ENCODE data around the gene SLC7A7. TPM values are rescaled to one million over a fixed set of nuclear protein-coding genes. Genes with fewer than 3 reads are reported as not detected.

SLC7A7 gene
- total RNA-seq, 1 donor = 4.3 TPM

DNA sequence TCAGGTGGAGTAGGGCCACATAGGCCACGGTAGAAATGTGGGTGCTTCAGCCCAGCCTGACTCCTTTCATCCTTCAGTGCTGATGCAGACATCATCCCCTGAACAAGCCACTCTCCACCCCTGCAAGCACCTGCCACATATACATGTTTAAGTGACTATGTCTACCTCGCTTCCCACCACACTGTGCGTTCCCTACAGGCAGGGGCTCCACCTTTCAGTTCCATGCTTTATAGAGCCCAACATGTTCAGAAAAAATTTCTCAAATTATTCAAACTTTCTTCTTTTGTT is 11.6 kb downstream of the SLC7A7 start:
- Histone ChIP-seq H3K4me1 (ENCODE audit: insufficient read depth, low read length) (no peaks in the 10 kb centered on the region), H4K20me1 (ENCODE audit: insufficient read depth, low read length) (no peaks in the 10 kb centered on the region), H3K9me3 (ENCODE audit: low read depth, low read length) (no peaks in the 10 kb centered on the region), H3K27ac (ENCODE audit: low read depth, low read length) (no peak overlapping the region), H3K4me3 (ENCODE audit: insufficient read depth, low read length) (no peak overlapping the region), H2AFZ (ENCODE audit: low read length) (no peak overlapping the region), H3K4me2 (ENCODE audit: insufficient read depth, low read length) (no peak overlapping the region), H3K79me2 (ENCODE audit: insufficient read depth, low read length) (no peaks in the 10 kb centered on the region), H3K36me3 (ENCODE audit: insufficient read depth, low read length) (no peaks in the 10 kb centered on the region), H3K27me3 (ENCODE audit: insufficient read depth, low read length) (no peaks in the 10 kb centered on the region)
- TF ChIP-seq, protein P1, sequence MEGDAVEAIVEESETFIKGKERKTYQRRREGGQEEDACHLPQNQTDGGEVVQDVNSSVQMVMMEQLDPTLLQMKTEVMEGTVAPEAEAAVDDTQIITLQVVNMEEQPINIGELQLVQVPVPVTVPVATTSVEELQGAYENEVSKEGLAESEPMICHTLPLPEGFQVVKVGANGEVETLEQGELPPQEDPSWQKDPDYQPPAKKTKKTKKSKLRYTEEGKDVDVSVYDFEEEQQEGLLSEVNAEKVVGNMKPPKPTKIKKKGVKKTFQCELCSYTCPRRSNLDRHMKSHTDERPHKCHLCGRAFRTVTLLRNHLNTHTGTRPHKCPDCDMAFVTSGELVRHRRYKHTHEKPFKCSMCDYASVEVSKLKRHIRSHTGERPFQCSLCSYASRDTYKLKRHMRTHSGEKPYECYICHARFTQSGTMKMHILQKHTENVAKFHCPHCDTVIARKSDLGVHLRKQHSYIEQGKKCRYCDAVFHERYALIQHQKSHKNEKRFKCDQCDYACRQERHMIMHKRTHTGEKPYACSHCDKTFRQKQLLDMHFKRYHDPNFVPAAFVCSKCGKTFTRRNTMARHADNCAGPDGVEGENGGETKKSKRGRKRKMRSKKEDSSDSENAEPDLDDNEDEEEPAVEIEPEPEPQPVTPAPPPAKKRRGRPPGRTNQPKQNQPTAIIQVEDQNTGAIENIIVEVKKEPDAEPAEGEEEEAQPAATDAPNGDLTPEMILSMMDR (IDR thresholded peaks at IDR 0.05; ENCODE audit: extremely low read depth, low read depth, low read length) = no peak
- DNase-seq (ENCODE audit: insufficient read length, low spot score, missing footprints) = no peak

DNA sequence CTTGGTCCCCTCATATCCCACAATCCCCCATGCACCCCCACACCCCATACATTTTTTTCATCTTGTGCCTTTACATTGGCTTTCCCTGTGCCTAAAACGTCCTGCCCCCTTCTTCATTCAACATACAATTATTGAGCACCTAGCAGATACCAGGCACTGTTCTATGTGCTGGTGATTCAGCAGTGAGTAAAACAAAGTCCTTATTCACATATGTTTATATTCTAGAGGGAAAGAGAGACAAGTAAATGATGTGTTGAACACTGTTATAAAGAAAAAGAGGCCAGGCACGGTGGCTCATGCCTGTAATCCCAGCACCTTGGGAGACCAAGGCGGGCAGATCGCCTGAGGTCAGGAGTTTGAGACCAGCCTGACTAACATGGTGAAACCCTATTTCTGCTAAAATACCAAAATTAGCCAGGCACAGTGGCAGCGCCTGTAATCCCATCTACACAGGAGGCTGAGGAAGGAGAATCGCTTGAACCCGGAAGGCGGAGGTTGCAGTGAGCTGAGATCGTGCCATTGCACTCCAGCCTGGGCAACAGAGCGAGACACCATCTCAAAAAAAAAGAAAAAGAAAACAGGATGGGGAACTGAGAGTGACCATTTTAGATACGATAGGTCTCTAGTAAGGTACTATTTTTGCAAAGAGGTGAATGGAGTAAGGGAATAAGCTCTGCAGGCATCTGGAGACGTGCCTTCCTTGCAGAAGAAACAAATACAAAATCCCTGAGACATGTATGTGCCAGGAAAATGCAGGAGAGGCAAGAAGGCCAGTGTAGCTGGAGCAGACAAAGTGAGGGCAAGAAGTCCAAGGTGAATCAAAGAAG is 12.2 kb downstream of the SLC7A7 start:
- Histone ChIP-seq H2AFZ (ENCODE audit: low read length) (no peak overlapping the region), H3K9me3 (ENCODE audit: low read depth, low read length) (no peaks in the 10 kb centered on the region), H3K4me3 (ENCODE audit: insufficient read depth, low read length) (no peak overlapping the region), H3K4me1 (ENCODE audit: insufficient read depth, low read length) (no peaks in the 10 kb centered on the region), H3K4me2 (ENCODE audit: insufficient read depth, low read length) (no peak overlapping the region), H4K20me1 (ENCODE audit: insufficient read depth, low read length) (no peaks in the 10 kb centered on the region), H3K27me3 (ENCODE audit: insufficient read depth, low read length) (no peaks in the 10 kb centered on the region), H3K27ac (ENCODE audit: low read depth, low read length) (no peak overlapping the region), H3K36me3 (ENCODE audit: insufficient read depth, low read length) (no peaks in the 10 kb centered on the region), H3K79me2 (ENCODE audit: insufficient read depth, low read length) (no peaks in the 10 kb centered on the region)
- DNase-seq (ENCODE audit: insufficient read length, low spot score, missing footprints) = no peak
- TF ChIP-seq, protein P1 (IDR thresholded peaks at IDR 0.05; ENCODE audit: extremely low read depth, low read depth, low read length) = no peak

DNA sequence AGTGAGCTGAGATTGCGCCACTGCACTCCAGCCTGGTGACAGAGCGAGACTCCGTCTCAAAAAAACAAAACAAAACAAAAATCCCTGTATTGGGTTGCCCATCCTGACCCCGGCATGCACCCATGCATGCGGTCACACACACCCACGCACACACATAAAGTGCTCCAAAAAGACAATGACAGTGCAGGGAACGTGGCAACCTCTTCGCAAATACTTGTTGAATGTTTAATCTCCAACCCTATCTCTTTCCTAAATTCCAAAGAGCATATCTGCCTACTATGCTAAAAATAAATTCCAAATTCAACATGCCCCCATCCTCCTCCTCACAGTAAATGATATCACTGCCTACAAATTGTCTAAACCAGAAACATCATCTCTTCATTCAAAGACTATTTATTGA is 13.5 kb downstream of the SLC7A7 start:
- DNase-seq (ENCODE audit: insufficient read length, low spot score, missing footprints) = no peak
- Histone ChIP-seq H3K4me2 (ENCODE audit: insufficient read depth, low read length) (no peak overlapping the region), H2AFZ (ENCODE audit: low read length) (no peak overlapping the region), H3K27ac (ENCODE audit: low read depth, low read length) (no peak overlapping the region), H3K4me1 (ENCODE audit: insufficient read depth, low read length) (no peaks in the 10 kb centered on the region), H4K20me1 (ENCODE audit: insufficient read depth, low read length) (no peaks in the 10 kb centered on the region), H3K79me2 (ENCODE audit: insufficient read depth, low read length) (no peaks in the 10 kb centered on the region), H3K9me3 (ENCODE audit: low read depth, low read length) (no peaks in the 10 kb centered on the region), H3K27me3 (ENCODE audit: insufficient read depth, low read length) (peaks cover 10% of the 10 kb centered on the region), H3K4me3 (ENCODE audit: insufficient read depth, low read length) (no peak overlapping the region), H3K36me3 (ENCODE audit: insufficient read depth, low read length) (no peaks in the 10 kb centered on the region)
- TF ChIP-seq, protein P1 (IDR thresholded peaks at IDR 0.05; ENCODE audit: extremely low read depth, low read depth, low read length) = no peak

DNA sequence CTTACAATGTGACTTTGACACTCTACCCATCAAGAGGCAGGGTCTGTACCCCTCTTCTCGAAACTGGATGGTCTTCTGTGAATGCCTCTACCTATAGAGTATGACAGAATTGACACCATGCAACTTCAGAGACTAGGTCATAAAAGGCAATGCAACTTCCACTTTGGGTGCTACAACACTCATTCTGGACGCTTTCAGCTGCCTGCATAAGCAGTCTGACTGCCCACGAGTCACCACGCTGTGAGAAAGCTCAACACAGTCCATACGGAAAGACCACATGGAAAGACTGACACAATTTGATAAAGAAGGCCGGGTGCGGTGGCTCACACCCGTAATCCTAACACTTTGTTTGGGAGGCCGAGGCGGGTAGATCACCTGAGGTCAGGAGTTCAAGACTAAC is 14.9 kb downstream of the SLC7A7 start:
- no peak for DNase-seq (ENCODE audit: insufficient read length, low spot score, missing footprints)
- no peak overlapping the region for H3K4me2 ChIP-seq (ENCODE audit: insufficient read depth, low read length)
- H2AFZ ChIP-seq (ENCODE audit: low read length) = no peak overlapping the region
- TF ChIP-seq, protein P1 (IDR thresholded peaks at IDR 0.05; ENCODE audit: extremely low read depth, low read depth, low read length) = no peak
- peaks cover 19% of the 10 kb centered on the region for H3K27me3 ChIP-seq (ENCODE audit: insufficient read depth, low read length)
- no peaks in the 10 kb centered on the region for H4K20me1 ChIP-seq (ENCODE audit: insufficient read depth, low read length)
- no peak overlapping the region for H3K4me3 ChIP-seq (ENCODE audit: insufficient read depth, low read length)
- no peaks in the 10 kb centered on the region for H3K4me1 ChIP-seq (ENCODE audit: insufficient read depth, low read length)
- H3K36me3 ChIP-seq (ENCODE audit: insufficient read depth, low read length) = no peaks in the 10 kb centered on the region
- H3K9me3 ChIP-seq (ENCODE audit: low read depth, low read length) = no peaks in the 10 kb centered on the region
- H3K79me2 ChIP-seq (ENCODE audit: insufficient read depth, low read length) = no peaks in the 10 kb centered on the region
- H3K27ac ChIP-seq (ENCODE audit: low read depth, low read length) = no peak overlapping the region

Measured in osteoblast (primary cell).